ENCODE results near the gene KRT32.

Gene KRT32

DNA sequence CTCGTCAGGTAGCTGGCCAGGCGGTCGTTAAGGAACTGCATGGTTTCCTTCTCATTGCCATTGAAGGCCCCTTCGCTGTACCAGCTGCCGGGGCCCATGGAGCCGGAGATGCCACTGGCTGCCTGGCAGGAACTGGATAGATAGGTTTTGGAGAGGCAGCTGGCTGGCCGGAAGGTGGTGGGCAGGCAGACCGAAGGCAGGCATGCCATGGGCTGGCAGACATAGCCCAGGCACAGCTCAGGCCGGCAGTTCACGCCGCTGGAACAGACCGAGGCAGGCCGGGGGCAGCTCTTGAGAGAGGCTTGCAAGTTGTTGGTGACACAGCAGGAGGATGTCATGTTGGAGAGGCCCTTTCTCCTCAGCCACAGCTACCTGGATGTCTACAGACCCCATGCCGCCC, at the start of gene KRT32:
Gene KRT32 (minus strand): TSS at position 399 of the 400 bp plus-strand sequence. CDS start 61 bp downstream, at position 338.
- TF ChIP-seq, protein P1, sequence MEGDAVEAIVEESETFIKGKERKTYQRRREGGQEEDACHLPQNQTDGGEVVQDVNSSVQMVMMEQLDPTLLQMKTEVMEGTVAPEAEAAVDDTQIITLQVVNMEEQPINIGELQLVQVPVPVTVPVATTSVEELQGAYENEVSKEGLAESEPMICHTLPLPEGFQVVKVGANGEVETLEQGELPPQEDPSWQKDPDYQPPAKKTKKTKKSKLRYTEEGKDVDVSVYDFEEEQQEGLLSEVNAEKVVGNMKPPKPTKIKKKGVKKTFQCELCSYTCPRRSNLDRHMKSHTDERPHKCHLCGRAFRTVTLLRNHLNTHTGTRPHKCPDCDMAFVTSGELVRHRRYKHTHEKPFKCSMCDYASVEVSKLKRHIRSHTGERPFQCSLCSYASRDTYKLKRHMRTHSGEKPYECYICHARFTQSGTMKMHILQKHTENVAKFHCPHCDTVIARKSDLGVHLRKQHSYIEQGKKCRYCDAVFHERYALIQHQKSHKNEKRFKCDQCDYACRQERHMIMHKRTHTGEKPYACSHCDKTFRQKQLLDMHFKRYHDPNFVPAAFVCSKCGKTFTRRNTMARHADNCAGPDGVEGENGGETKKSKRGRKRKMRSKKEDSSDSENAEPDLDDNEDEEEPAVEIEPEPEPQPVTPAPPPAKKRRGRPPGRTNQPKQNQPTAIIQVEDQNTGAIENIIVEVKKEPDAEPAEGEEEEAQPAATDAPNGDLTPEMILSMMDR (IDR thresholded peaks at IDR 0.05; ENCODE audit: extremely low read depth, missing control alignments): no peak
- DNase-seq (ENCODE audit: low spot score): no peak

DNA sequence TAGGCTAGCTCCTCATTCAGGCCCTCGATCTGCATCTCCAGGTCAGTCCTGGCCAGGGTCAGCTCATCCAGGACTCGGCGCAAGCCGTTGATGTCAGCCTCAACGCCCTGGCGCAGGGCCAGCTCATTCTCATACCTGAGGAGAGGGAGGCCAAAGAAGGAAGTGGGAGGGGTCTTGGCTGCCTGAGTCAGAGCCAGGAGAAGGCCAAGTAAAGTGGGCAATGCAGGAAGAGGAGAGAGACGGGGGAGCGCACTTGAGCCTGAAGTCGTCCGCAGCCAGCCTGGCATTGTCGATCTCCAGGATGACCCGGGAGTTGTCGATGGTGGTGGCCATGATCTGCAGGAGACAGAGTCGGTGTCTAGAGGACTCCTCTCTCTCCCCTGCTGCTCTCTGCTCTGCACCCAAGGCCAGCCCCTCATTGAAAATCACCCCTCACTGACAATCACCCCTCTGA, 49.7 kb upstream of the KRT32 start:
- DNase-seq (ENCODE audit: low spot score): no peak
- TF ChIP-seq, protein P1 (IDR thresholded peaks at IDR 0.05; ENCODE audit: extremely low read depth, missing control alignments): no peak

DNA sequence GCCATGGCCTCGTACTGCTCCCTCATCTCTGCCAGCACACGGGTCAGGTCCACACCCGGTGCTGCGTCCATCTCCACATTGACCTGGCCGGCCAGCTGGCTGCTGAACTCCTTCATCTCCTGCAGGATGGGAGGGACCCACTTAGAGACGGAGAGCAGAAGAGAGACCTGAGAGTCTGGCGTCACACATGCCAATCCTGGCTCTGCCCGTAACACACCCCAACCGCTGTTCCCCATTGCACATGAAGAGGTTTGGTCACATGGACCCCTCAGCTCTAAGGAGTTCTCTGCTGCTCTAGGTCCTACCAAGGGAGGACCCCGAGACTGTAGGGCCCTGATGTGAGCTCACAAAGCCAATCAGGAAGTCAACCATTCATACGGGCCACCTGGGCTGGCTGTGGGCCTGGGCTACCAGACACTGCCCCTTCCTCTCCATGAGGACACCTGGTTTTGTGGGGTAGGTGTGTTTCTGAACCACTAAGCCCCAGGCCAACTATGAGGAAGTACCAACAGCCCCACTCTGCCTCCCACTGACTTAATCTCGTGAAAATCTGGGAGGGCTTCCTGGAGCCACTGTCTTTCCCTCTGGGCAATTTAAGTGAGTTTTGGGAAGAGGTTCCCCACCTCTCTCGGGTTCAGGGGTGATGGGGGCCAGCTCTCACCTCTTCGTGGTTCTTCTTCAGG, 49.1 kb upstream of the KRT32 start:
- DNase-seq (ENCODE audit: low spot score): no peak

DNA sequence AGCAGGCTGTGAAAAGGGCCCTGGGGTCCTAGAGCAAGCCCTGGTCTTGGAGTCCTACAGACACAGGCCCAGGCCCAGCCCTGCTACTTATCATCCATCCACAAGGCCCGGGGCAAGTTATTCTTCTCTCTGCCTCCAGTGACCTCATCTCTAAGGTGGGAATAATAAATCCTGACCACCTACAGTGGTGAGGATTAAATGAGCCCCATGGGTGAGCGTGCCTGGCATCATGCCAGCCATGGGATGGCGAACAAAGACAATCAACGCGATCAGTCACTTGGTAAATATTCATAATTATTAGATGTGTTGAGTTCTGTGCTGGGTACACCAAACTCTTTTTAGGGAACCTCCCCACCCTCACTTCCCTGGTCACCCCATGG, 46.0 kb upstream of the KRT32 start:
- DNase-seq (ENCODE audit: low spot score): no peak
- TF ChIP-seq, protein P1 (IDR thresholded peaks at IDR 0.05; ENCODE audit: extremely low read depth, missing control alignments): no peak

More for the DNA sequence above, 49.1 kb upstream of the KRT32 start:
- TF ChIP-seq, protein P1 (IDR thresholded peaks at IDR 0.05; ENCODE audit: extremely low read depth, missing control alignments): no peak

DNA sequence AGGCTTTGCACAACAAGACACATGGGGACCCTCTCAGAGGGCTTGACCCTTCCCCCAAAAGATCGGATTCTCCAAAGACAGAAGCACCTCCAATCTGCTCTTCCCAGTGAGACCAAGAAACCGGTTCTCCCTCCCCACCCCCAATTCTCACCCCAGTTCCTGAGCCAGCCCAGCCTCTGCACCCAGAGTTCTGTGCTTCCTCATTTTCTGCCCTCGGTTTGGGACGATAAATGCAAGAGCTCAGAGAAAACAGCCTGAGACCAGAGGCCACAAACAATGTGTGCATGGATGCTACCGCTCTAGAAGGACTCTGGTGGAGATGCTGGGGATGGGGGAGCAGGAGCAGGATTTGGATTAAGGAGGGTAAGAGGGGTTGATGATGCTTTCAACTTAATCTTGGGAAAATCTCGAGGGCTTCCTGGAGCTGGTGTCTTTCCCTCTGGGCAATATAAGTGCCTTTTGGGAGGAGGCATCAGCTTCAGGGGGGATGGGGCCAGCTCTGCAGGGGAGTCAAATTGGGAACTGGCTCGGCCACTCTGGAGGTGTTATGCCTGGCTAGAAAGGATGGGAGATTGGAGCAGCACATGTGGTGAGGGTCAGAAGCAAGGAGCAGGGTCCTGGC, 45.5 kb upstream of the KRT32 start:
- no peak for DNase-seq (ENCODE audit: low spot score)
- TF ChIP-seq, protein P1 (IDR thresholded peaks at IDR 0.05; ENCODE audit: extremely low read depth, missing control alignments): no peak

DNA sequence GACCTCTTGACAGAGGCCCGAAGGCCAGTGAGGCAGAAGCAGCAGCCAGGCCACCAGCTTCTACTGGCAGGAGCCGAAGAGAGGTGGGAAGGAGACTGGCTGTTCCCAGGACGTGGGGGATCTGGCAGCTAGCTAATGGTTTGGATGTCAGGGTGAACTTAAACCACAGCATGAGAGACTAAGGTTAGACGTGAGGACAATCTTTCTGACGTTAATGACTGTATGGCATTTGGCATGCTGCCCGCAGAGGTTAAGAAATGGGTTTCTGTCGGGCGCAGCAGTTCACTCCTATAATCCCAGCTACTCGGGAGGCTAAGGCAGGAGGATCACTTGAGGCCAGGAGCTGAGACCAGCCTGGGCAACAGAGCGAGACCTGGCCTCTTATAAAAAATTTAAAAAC, 44.5 kb upstream of the KRT32 start:
- no peak for DNase-seq (ENCODE audit: low spot score)

DNA sequence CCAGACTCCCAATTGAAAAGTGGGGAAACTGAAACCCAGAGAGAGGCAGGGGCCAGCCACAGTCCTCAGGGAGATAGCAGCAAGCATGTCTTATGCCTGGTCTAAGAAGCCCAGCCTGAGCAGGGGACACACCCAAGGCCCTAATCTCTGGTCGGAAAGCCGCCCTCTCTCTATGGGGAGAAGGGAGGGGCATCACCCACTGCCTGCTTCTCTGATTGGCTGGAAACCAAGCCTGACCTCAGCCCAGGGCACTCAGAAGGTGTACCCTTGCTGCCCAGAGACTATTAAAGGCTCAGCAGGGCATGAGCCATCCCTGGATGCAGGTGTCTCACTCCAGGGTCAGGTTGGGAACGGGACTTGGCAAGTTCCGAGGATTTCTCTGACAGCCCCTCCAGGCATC, 43.9 kb upstream of the KRT32 start:
- no peak for DNase-seq (ENCODE audit: low spot score)
- TF ChIP-seq, protein P1 (IDR thresholded peaks at IDR 0.05; ENCODE audit: extremely low read depth, missing control alignments): no peak

More for the DNA sequence above, 44.5 kb upstream of the KRT32 start:
- TF ChIP-seq, protein P1 (IDR thresholded peaks at IDR 0.05; ENCODE audit: extremely low read depth, missing control alignments): no peak

All from GM20000 (cell line).